Ascending aorta (tissue), 2 donors: ENCODE data around the gene GFPT2. TPM values are rescaled to one million over a fixed set of nuclear protein-coding genes. Genes with fewer than 3 reads are reported as not detected.

ENCODE experiments used
- DNase-seq, 2 donors: peaks; one replicate each; pipeline ENCODE4 v3.0.0-alpha.2; 2019; ENCODE audit warnings: low spot score in 2 of 2
- H3K27ac ChIP-seq, 2 donors: fragments of 200-600 bp; sonication (generic); one replicate each; pipeline ENCODE4 v1.5.1; 2016 to 2017; ENCODE audit warnings: mild to moderate bottlenecking in 1 of 2
- H3K27me3 ChIP-seq: fragments of 200-600 bp; sonication (generic); one replicate; pipeline ENCODE4 v1.5.1; 2017
- H3K36me3 ChIP-seq, 2 donors: fragments of 200-600 bp; sonication (generic); one replicate each; pipeline ENCODE4 v1.5.1; 2016
- H3K4me1 ChIP-seq, 2 donors: fragments of 200-600 bp; sonication (generic); one replicate each; pipeline ENCODE4 v1.5.1; 2016 to 2017; ENCODE audit warnings: mild to moderate bottlenecking in 1 of 2
- H3K4me3 ChIP-seq, 2 donors: fragments of 200-600 bp; sonication (generic); one replicate each; pipeline ENCODE4 v1.5.1; 2016 to 2017; ENCODE audit warnings: mild to moderate bottlenecking in 1 of 2
- H3K9me3 ChIP-seq, 2 donors: fragments of 200-600 bp; sonication (generic); one replicate each; pipeline ENCODE4 v1.5.1; 2016
- intact Hi-C: fragments of 100-400 bp; cut with DNase I; formaldehyde crosslinking; loops from one replicate; pipeline ENCODE4 v1.15.1; 2023
- total RNA-seq: library from RNA; depleted of rRNA; stranded (reverse); fragments of >200 nt; gene quantifications from one replicate; pipeline ENCODE4 v1.1.0, GENCODE V29; 2016
- TF ChIP-seq, protein P1 (sequence below), 3 experiments: fragments of 200-600 bp in 2 of 3; fragments of 450-650 bp in 1 of 3; sonication (generic) in 2 of 3; IDR thresholded peaks; one replicate each; pipeline ENCODE4 v1.5.1; 2016 to 2019; ENCODE audit warnings: antibody characterized with exemption in 3 of 3, mild to moderate bottlenecking in 1 of 3, moderate library complexity in 1 of 3

Gene GFPT2
- total RNA-seq, 1 donor from 2014 or later = 25.2 TPM

DNA sequence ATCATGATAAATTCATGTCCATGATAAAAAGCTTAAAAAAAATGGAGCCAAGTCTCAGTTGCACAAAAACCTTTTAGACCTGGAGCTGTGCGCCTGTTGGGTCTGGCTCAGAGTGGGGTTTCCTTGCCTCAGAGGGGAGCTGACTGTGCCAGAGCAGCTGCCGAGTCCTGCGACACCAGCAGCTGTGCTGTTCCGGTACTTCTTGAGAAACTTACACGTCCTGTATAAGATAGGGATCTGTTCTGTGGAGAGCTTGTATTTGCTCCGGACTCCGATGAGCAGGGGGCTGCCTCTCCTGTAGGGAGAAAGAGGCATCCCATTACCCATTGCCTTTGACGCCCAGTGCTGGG, 28.6 kb downstream of the GFPT2 start:
- Histone ChIP-seq H3K4me1 (no peaks in the 10 kb centered on the region), H3K4me3 (no peak overlapping the region), H3K9me3 (no peaks in the 10 kb centered on the region), H3K36me3 (peaks cover 3 to 6% of the 10 kb centered on the region in 2 donors), H3K27me3 (no peaks in the 10 kb centered on the region), H3K27ac (no peak overlapping the region)
- TF ChIP-seq, protein P1, sequence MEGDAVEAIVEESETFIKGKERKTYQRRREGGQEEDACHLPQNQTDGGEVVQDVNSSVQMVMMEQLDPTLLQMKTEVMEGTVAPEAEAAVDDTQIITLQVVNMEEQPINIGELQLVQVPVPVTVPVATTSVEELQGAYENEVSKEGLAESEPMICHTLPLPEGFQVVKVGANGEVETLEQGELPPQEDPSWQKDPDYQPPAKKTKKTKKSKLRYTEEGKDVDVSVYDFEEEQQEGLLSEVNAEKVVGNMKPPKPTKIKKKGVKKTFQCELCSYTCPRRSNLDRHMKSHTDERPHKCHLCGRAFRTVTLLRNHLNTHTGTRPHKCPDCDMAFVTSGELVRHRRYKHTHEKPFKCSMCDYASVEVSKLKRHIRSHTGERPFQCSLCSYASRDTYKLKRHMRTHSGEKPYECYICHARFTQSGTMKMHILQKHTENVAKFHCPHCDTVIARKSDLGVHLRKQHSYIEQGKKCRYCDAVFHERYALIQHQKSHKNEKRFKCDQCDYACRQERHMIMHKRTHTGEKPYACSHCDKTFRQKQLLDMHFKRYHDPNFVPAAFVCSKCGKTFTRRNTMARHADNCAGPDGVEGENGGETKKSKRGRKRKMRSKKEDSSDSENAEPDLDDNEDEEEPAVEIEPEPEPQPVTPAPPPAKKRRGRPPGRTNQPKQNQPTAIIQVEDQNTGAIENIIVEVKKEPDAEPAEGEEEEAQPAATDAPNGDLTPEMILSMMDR (IDR thresholded peaks at IDR 0.05) = no peak
- DNase-seq = no peak
- intact Hi-C loops = no loop called here

DNA sequence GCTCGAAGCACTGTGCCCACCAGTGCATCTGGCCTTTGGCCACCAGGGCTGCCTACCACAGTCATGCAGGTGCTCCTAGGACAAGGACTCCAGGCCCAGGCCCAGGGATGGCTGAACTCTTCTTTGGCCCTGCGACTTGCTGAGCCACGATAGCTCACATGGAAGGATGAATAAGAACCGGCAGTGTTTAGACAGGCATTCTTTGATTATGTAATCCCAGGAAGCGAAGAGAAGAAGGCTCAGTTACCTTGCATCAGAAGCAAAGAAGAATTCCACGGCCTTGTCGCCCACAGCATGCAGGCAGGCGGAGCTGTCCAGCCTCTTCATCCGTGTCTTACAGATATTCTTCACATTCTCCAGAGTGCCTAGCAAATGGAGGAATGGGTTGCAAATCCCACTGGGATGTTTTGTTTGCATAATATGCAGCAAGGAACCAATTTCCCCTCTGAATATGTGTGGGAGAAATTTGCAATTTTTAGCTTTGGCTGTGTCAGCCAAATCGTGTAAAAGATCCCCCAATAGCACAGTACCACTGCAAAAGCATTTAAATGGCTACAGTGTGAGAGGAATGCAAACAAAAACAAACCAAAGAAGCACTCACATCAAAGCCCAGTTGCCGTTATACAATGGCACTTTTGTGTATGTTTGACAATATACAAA, 29.1 kb downstream of the GFPT2 start:
- intact Hi-C loops = no loop called here
- peaks cover 3 to 6% of the 10 kb centered on the region in 2 donors for H3K36me3 ChIP-seq
- H3K4me1 ChIP-seq = no peaks in the 10 kb centered on the region
- no peaks in the 10 kb centered on the region for H3K27me3 ChIP-seq
- DNase-seq = no peak
- H3K4me3 ChIP-seq = no peak overlapping the region
- TF ChIP-seq, protein P1 (IDR thresholded peaks at IDR 0.05) = no peak
- H3K27ac ChIP-seq = no peak overlapping the region
- H3K9me3 ChIP-seq = no peaks in the 10 kb centered on the region

DNA sequence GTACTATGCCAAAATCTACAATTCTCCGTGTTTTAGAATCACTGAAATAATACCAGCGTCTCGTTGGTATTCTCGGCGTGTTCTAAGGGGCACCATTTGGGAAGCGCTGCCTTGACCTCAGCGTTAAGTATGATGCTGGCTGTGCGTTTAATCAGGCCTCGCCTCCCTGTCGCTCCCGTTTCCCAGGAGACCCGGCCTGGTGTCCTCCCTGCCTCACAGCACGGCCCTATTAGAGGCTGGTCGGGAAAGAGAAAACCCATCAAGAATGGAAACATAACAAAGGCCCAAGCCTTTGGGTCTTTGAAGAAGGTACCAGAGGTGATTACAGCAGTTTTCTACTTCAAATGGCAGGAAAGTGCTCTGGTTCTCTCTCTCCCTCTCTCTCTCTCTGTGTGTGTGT, 30.0 kb downstream of the GFPT2 start:
- H3K27ac ChIP-seq = no peak overlapping the region
- intact Hi-C loops = no loop called here
- no peaks in the 10 kb centered on the region for H3K4me1 ChIP-seq
- H3K36me3 ChIP-seq = peaks cover 3 to 6% of the 10 kb centered on the region in 2 donors
- no peaks in the 10 kb centered on the region for H3K9me3 ChIP-seq
- no peak overlapping the region for H3K4me3 ChIP-seq
- TF ChIP-seq, protein P1 (IDR thresholded peaks at IDR 0.05) = no peak
- DNase-seq = no peak
- H3K27me3 ChIP-seq = no peaks in the 10 kb centered on the region

DNA sequence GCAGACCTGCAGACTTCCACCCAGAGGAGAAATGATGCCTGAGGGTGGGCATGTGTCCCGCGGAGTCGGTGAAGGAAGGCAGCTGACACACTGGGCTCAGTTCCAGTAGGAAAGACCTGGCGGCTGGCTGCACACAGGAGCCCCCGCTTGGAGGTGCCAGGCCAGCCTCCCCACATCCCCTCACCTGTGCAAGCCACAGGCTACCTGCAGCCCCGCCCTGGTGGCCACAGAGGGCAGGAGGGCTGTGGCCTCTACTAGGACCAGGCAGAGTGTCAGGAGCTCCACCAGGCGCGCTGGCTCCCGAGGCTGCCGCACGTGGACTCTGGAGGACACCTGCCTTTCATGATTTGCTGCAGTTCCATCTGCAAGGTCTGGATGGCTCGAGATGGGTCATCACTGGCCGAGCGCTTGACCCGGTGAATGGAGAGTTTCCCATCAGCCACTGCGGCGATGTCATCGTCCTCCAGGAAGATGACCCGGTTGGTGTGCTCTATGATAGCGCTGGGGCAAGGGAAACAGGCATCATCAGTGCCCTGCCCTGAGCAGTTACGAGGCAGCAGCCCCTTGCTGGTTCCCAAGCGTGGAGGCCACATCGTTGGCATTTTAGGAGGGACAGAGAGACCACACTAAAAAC, 34.6 kb downstream of the GFPT2 start:
- Histone ChIP-seq H3K9me3 (no peaks in the 10 kb centered on the region), H3K27me3 (no peaks in the 10 kb centered on the region), H3K4me3 (no peak overlapping the region), H3K4me1 (no peaks in the 10 kb centered on the region), H3K36me3 (peaks cover 3% of the 10 kb centered on the region in 2 donors), H3K27ac (no peak overlapping the region)
- intact Hi-C loops = no loop called here
- TF ChIP-seq, protein P1 (IDR thresholded peaks at IDR 0.05) = no peak
- DNase-seq = no peak

DNA sequence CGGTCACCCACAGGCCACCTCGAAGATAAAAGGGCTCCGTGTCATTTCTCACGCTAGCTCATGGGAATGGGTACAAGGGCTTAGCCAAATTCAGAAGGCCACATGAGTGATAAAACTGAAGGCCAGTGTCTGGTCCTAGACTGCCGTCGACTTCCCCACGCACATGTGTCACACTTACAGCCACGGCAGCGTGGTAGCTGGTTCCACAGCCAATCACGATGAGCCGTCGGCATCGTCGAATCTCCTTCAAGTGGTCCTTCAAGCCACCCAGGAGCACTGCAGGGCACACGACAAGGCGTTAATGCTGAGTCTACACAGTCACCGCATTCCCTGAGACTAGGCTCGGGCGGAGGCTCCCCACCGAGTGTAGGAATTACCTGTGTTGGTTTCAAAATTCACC, 36.5 kb downstream of the GFPT2 start:
- TF ChIP-seq, protein P1 (IDR thresholded peaks at IDR 0.05) = no peak
- Histone ChIP-seq H3K27me3 (no peaks in the 10 kb centered on the region), H3K27ac (no peak overlapping the region), H3K9me3 (no peaks in the 10 kb centered on the region), H3K36me3 (peaks cover 0 to under 1% of the 10 kb centered on the region in 2 donors), H3K4me3 (no peak overlapping the region), H3K4me1 (no peaks in the 10 kb centered on the region)
- intact Hi-C loops = no loop called here
- no peak for DNase-seq
